Measurements from ENCODE around the gene TLCD5. TPM values are rescaled to one million over a fixed set of nuclear protein-coding genes. Genes with fewer than 3 reads are reported as not detected.
A peak's percentile ranks its signal among the peaks of the same experiment; 100 is the strongest.

The TLCD5 gene
- polyA plus RNA-seq, 2 donors: 0.55 to 0.76 TPM

DNA sequence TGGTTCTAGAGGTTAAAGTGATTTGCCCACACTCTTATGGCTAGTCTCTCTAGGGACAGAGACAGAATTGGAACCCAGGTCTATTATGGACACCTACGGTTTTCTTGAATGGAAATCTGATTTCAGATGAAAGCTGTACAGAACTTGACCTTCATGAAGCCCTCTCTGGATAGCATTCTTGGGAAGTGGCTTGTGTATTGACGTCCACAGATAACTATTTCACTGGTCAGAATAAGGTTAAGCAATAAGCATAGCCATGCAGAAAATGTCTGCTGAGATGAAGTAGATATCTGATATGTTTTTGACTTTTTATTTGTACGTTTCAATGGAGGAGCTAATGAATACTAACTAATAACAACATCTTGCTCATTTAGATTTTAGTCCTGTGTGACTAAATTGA, 1.1 kb downstream of the TLCD5 start:
- WGBS, 2 donors: 56 to 58% methylated on average over 3 of the region's 3 CpGs
- H3K4me1 ChIP-seq (ENCODE audit: control insufficient read depth in 2 of 2, insufficient read depth in 2 of 2, low read length in 1 of 2): peaks cover 0 to 4% of the 10 kb centered on the region in 2 donors
- no peaks in the 10 kb centered on the region for H3K9me3 ChIP-seq (ENCODE audit: control insufficient read depth in 2 of 2, insufficient read depth in 1 of 2, low read depth in 1 of 2, low read length in 1 of 2)
- H3K27me3 ChIP-seq (ENCODE audit: control insufficient read depth in 1 of 2, insufficient read depth in 2 of 2, low read length in 2 of 2): no peaks in the 10 kb centered on the region
- no peak overlapping the region for H3K4me3 ChIP-seq (ENCODE audit: low read depth in 1 of 2, low read length in 2 of 2)
- H3K36me3 ChIP-seq (ENCODE audit: control insufficient read depth in 2 of 2, insufficient read depth in 2 of 2, low read length in 1 of 2): peaks cover 0 to 4% of the 10 kb centered on the region in 2 donors
- H3K27ac ChIP-seq (ENCODE audit: low read depth in 2 of 2, low read length in 1 of 2): no peak overlapping the region

DNA sequence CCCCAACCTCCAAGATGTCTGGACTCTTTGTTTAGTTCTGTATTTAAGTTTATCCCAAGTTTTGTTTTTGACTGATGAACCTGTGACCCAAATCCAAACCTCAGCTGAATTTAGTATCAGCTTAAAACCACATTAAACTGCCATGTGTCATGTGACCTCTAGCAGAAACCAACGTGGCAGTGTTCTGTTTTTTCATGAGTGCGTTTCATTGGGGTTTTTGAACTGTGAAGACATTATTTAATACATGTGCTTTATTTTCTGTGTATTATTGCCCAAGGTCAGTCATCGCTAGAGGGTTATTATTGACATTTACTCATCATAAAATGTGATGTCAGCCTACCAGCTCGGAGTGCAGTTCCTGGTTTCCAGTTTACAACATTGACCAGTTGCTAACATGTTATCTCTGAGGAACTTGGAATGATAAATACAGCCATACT, 1.8 kb downstream of the TLCD5 start:
- H3K9me3 ChIP-seq (ENCODE audit: control insufficient read depth in 2 of 2, insufficient read depth in 1 of 2, low read depth in 1 of 2, low read length in 1 of 2): no peaks in the 10 kb centered on the region
- H3K36me3 ChIP-seq (ENCODE audit: control insufficient read depth in 2 of 2, insufficient read depth in 2 of 2, low read length in 1 of 2): peaks cover 0 to 4% of the 10 kb centered on the region in 2 donors
- no peak overlapping the region for H3K27ac ChIP-seq (ENCODE audit: low read depth in 2 of 2, low read length in 1 of 2)
- peaks cover 0 to 6% of the 10 kb centered on the region in 2 donors for H3K4me1 ChIP-seq (ENCODE audit: control insufficient read depth in 2 of 2, insufficient read depth in 2 of 2, low read length in 1 of 2)
- WGBS, 2 donors: 41 to 46% methylated on average over 4 of the region's 4 CpGs
- H3K27me3 ChIP-seq (ENCODE audit: control insufficient read depth in 1 of 2, insufficient read depth in 2 of 2, low read length in 2 of 2): no peaks in the 10 kb centered on the region
- no peak overlapping the region for H3K4me3 ChIP-seq (ENCODE audit: low read depth in 1 of 2, low read length in 2 of 2)

DNA sequence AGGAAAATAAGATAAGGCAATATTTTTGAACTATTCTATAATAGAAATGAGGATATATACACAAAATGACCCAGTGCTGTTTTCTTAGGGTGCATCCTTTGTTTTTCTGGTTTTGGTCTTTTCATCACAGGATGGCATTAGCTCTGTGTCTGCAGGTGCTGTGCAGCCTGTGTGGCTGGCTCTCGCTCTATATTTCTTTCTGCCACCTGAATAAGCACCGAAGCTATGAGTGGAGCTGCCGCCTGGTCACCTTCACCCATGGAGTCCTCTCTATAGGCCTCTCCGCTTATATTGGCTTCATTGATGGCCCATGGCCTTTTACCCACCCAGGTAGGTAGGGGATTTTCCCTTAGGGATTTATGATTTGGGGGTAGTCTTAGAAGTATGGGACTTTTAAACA, 2.2 kb downstream of the TLCD5 start:
- no peak overlapping the region for H3K27ac ChIP-seq (ENCODE audit: low read depth in 2 of 2, low read length in 1 of 2)
- 89 to 97% methylated on average over 4 of the region's 4 CpGs for WGBS, 2 donors

DNA sequence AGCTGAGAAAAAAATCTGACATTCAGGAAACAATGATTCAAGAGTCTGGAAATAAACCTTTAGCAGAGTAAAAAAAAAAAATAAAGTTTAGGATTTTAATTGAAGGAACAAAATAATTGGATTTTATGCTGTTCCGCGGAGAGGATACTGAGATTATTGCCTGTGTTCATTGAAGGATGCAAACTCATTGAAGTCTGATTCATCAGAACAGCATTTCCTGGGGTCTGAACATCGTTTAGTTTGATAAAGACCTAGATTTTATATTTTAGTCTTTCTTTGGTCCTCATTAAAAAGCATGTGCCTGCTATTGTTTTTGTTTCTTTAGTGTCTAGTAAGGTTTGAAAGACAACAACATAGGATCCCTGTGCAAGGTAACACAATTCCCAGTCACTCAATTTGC, 4.5 kb downstream of the TLCD5 start:
- WGBS, 2 donors: 83 to 86% methylated on average over 3 of the region's 3 CpGs
- Histone ChIP-seq H3K4me3 (ENCODE audit: low read depth in 1 of 2, low read length in 2 of 2) (no peak overlapping the region), H3K27me3 (ENCODE audit: control insufficient read depth in 1 of 2, insufficient read depth in 2 of 2, low read length in 2 of 2) (no peaks in the 10 kb centered on the region), H3K4me1 (ENCODE audit: control insufficient read depth in 2 of 2, insufficient read depth in 2 of 2, low read length in 1 of 2) (peaks cover 0 to 8% of the 10 kb centered on the region in 2 donors), H3K27ac (ENCODE audit: low read depth in 2 of 2, low read length in 1 of 2) (no peak overlapping the region), H3K36me3 (ENCODE audit: control insufficient read depth in 2 of 2, insufficient read depth in 2 of 2, low read length in 1 of 2) (peaks cover 0 to 4% of the 10 kb centered on the region in 2 donors), H3K9me3 (ENCODE audit: control insufficient read depth in 2 of 2, insufficient read depth in 1 of 2, low read depth in 1 of 2, low read length in 1 of 2) (no peaks in the 10 kb centered on the region)

More for the DNA sequence above, 2.2 kb downstream of the TLCD5 start:
- Histone ChIP-seq H3K4me1 (ENCODE audit: control insufficient read depth in 2 of 2, insufficient read depth in 2 of 2, low read length in 1 of 2) (peaks cover 0 to 7% of the 10 kb centered on the region in 2 donors), H3K27me3 (ENCODE audit: control insufficient read depth in 1 of 2, insufficient read depth in 2 of 2, low read length in 2 of 2) (no peaks in the 10 kb centered on the region), H3K36me3 (ENCODE audit: control insufficient read depth in 2 of 2, insufficient read depth in 2 of 2, low read length in 1 of 2) (peaks cover 0 to 4% of the 10 kb centered on the region in 2 donors), H3K4me3 (ENCODE audit: low read depth in 1 of 2, low read length in 2 of 2) (no peak overlapping the region), H3K9me3 (ENCODE audit: control insufficient read depth in 2 of 2, insufficient read depth in 1 of 2, low read depth in 1 of 2, low read length in 1 of 2) (no peaks in the 10 kb centered on the region)

DNA sequence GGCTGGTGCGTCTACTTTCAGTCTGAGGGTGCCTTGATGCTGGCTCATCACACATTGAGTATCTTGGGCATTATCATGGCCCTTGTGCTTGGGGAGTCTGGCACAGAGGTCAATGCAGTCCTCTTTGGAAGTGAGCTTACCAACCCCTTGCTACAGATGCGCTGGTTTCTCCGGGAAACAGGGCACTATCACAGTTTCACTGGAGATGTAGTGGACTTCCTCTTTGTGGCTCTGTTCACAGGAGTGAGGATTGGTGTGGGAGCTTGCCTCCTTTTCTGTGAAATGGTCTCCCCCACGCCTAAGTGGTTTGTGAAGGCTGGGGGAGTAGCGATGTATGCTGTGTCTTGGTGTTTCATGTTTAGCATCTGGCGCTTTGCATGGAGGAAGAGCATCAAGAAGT, 4.9 kb downstream of the TLCD5 start:
- 94% methylated on average over 6 of the region's 6 CpGs for WGBS, 2 donors
- Histone ChIP-seq H3K4me3 (ENCODE audit: low read depth in 1 of 2, low read length in 2 of 2) (no peak overlapping the region), H3K36me3 (ENCODE audit: control insufficient read depth in 2 of 2, insufficient read depth in 2 of 2, low read length in 1 of 2) (peaks cover 0 to 4% of the 10 kb centered on the region in 2 donors), H3K4me1 (ENCODE audit: control insufficient read depth in 2 of 2, insufficient read depth in 2 of 2, low read length in 1 of 2) (peaks cover 0 to 8% of the 10 kb centered on the region in 2 donors), H3K27ac (ENCODE audit: low read depth in 2 of 2, low read length in 1 of 2) (no peak overlapping the region), H3K27me3 (ENCODE audit: control insufficient read depth in 1 of 2, insufficient read depth in 2 of 2, low read length in 2 of 2) (no peaks in the 10 kb centered on the region), H3K9me3 (ENCODE audit: control insufficient read depth in 2 of 2, insufficient read depth in 1 of 2, low read depth in 1 of 2, low read length in 1 of 2) (no peaks in the 10 kb centered on the region)

DNA sequence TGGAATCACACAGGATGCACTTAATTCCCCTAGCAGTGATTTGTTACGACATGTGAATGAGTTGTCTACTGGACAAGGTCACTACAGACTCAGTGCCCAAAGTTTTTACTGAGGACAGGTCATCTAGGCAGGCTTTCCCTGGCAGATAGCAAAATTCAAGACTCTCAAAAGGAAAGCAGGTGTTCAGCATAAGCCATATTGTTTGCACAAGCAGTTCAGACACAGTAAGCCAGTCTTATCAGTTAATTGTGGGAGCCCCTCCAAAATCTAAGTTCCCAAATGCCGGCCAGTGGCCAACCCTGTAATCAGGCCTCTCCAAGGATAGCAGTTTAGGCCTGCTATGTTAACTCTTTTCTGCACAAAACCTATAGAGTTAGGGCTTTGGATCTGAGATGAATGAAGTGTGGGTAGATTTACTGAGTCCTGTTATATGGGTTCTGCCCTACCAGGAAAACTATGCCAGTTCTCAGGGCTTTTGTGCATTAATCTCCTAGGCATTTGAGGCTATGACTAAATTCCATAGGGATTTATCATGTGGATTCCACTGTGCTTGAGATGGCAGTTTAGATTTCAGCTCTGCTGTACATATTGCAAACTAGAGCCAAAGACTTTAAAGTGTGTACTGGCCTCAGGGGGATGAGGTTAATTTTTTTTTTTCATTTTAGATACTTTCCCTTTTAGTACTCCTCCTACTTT, 6.3 kb downstream of the TLCD5 start:
- Histone ChIP-seq H3K36me3 (ENCODE audit: control insufficient read depth in 2 of 2, insufficient read depth in 2 of 2, low read length in 1 of 2) (peaks cover 0 to 4% of the 10 kb centered on the region in 2 donors), H3K27ac (ENCODE audit: low read depth in 2 of 2, low read length in 1 of 2) (peak overlapping the region; percentile 24 to 62), H3K27me3 (ENCODE audit: control insufficient read depth in 1 of 2, insufficient read depth in 2 of 2, low read length in 2 of 2) (no peaks in the 10 kb centered on the region)

DNA sequence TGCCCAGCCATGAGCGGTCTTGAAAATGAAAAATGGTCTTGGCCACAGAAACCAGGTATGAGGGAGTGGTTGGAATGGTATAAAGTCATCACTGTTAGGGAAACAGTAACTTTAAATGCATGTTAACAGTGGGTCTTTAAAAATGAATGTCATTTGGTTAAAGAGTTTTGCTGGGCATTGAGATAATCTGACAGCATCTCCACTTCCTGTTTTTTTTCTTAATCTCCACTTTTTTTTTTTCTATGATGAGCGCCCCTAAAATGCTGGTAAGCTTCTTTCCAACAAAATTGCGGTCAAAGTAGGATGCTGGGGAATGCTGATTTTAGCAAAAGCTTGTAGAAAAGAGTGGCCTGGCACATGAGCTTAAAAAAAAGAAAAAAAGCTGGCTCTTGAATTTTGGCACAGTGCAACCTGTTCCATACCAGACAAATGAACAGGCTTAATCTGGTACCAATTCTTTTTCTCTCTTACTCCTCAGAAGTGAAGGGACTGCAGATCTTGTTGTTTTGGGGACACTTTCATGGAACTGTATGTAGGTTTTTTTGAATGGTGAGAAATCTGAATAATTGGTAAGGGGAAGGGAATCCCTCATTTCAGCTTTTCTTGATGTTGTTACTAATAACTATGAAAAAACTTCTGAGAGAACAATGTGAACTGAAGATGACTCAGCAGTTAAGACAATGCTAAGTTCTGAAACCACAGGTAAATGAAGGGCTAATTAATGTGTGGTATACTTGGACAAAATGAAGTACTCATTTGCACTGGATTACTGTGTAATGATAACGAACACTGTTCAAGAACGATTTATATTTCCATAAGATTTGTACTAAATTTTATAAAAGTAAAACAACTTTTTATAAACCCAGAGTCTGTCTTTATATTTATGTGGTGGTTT, 8.0 kb downstream of the TLCD5 start:
- Histone ChIP-seq H3K27ac (ENCODE audit: low read depth in 2 of 2, low read length in 1 of 2) (peak overlapping the region in 1 of 2 donors; percentile 13), H3K36me3 (ENCODE audit: control insufficient read depth in 2 of 2, insufficient read depth in 2 of 2, low read length in 1 of 2) (peaks cover 0 to 4% of the 10 kb centered on the region in 2 donors), H3K4me1 (ENCODE audit: control insufficient read depth in 2 of 2, insufficient read depth in 2 of 2, low read length in 1 of 2) (peaks cover 0 to 8% of the 10 kb centered on the region in 2 donors), H3K9me3 (ENCODE audit: control insufficient read depth in 2 of 2, insufficient read depth in 1 of 2, low read depth in 1 of 2, low read length in 1 of 2) (no peaks in the 10 kb centered on the region), H3K4me3 (ENCODE audit: low read depth in 1 of 2, low read length in 2 of 2) (no peak overlapping the region), H3K27me3 (ENCODE audit: control insufficient read depth in 1 of 2, insufficient read depth in 2 of 2, low read length in 2 of 2) (no peaks in the 10 kb centered on the region)
- WGBS, 2 donors: 72 to 81% methylated on average over 5 of the region's 5 CpGs

More for the DNA sequence above, 6.3 kb downstream of the TLCD5 start:
- Histone ChIP-seq H3K9me3 (ENCODE audit: control insufficient read depth in 2 of 2, insufficient read depth in 1 of 2, low read depth in 1 of 2, low read length in 1 of 2) (no peaks in the 10 kb centered on the region), H3K4me3 (ENCODE audit: low read depth in 1 of 2, low read length in 2 of 2) (no peak overlapping the region), H3K4me1 (ENCODE audit: control insufficient read depth in 2 of 2, insufficient read depth in 2 of 2, low read length in 1 of 2) (peaks cover 0 to 8% of the 10 kb centered on the region in 2 donors)
- WGBS, 2 donors: 41 to 51% methylated on average over 2 of the region's 2 CpGs

DNA sequence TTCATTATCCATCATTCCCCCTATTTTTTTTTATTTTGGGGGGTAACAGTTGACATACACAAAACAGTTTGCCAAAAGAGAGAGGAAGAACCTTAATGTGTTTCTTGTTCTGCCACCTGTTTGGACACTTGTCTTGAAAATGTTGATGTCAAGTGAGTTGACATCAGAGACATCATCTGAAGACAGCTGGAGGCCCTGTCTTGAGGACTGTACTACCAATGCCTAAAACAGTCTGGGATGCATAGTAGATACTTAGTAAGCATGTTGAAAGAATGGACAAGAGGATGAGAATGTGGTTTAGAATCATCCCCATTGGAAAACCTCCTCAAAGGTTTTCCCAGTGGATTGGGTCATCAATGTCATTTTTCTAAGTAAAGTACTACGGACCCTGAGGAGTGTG, 8.7 kb downstream of the TLCD5 start:
- Histone ChIP-seq H3K27me3 (ENCODE audit: control insufficient read depth in 1 of 2, insufficient read depth in 2 of 2, low read length in 2 of 2) (no peaks in the 10 kb centered on the region), H3K9me3 (ENCODE audit: control insufficient read depth in 2 of 2, insufficient read depth in 1 of 2, low read depth in 1 of 2, low read length in 1 of 2) (no peaks in the 10 kb centered on the region), H3K4me1 (ENCODE audit: control insufficient read depth in 2 of 2, insufficient read depth in 2 of 2, low read length in 1 of 2) (peaks cover 0 to 8% of the 10 kb centered on the region in 2 donors), H3K36me3 (ENCODE audit: control insufficient read depth in 2 of 2, insufficient read depth in 2 of 2, low read length in 1 of 2) (peaks cover 0 to 4% of the 10 kb centered on the region in 2 donors), H3K27ac (ENCODE audit: low read depth in 2 of 2, low read length in 1 of 2) (no peak overlapping the region), H3K4me3 (ENCODE audit: low read depth in 1 of 2, low read length in 2 of 2) (no peak overlapping the region)
- 76 to 85% methylated on average over 1 of the region's 1 CpG for WGBS, 2 donors

DNA sequence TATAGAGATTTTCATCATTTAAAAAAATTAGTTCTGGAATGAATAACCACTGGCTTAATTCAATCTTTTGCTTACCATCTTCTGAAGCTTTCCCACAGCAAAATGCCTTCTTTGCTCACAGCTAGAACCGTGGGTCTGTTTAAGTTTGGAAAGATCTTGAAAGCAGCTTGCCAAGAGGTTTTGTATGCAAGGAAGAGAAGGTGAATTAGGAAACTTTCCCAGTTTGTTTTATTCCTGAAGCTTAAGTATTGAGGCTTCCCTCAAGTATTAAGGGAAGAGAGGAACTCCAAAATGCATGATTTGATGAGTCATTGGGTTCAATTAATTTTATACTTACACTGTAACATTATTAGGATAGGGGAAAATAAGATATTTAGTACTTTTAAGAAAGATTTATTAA, 9.2 kb downstream of the TLCD5 start:
- no peaks in the 10 kb centered on the region for H3K9me3 ChIP-seq (ENCODE audit: control insufficient read depth in 2 of 2, insufficient read depth in 1 of 2, low read depth in 1 of 2, low read length in 1 of 2)
- peaks cover 0 to 8% of the 10 kb centered on the region in 2 donors for H3K4me1 ChIP-seq (ENCODE audit: control insufficient read depth in 2 of 2, insufficient read depth in 2 of 2, low read length in 1 of 2)
- H3K27me3 ChIP-seq (ENCODE audit: control insufficient read depth in 1 of 2, insufficient read depth in 2 of 2, low read length in 2 of 2): no peaks in the 10 kb centered on the region
- H3K27ac ChIP-seq (ENCODE audit: low read depth in 2 of 2, low read length in 1 of 2): no peak overlapping the region
- H3K4me3 ChIP-seq (ENCODE audit: low read depth in 1 of 2, low read length in 2 of 2): no peak overlapping the region
- WGBS, 2 donors: 12 to 24% methylated on average over 1 of the region's 1 CpG
- H3K36me3 ChIP-seq (ENCODE audit: control insufficient read depth in 2 of 2, insufficient read depth in 2 of 2, low read length in 1 of 2): peaks cover 0 to 4% of the 10 kb centered on the region in 2 donors

Measured in esophagus (tissue), 2 donors.